ENCODE data around the gene PCED1B.

GRCh38 chr12:47038270-47038748 lies 41.1 kb upstream of the PCED1B start:
- no peak for TF ChIP-seq RAD21 (IDR thresholded peaks at IDR 0.05; ENCODE audit: low read depth)
- TF ChIP-seq TAF1 (IDR thresholded peaks at IDR 0.05; ENCODE audit: low read depth): no peak
- no peak for TF ChIP-seq YY1 (IDR thresholded peaks at IDR 0.05; ENCODE audit: low read depth)
- TF ChIP-seq EP300 (IDR thresholded peaks at IDR 0.05; ENCODE audit: borderline replicate concordance): no peak
- TF ChIP-seq CREB1 (IDR thresholded peaks at IDR 0.05; ENCODE audit: low read depth): no peak
- no peak for TF ChIP-seq EGR1 (IDR thresholded peaks at IDR 0.05)
